Suprapubic skin (tissue), 4 donors: Measurements from ENCODE around the gene GNAS-AS1.

Experiments used
- CTCF ChIP-seq, 2 donors: fragments of 200-600 bp in 1 of 2; fragments of 450-650 bp in 1 of 2; sonication (generic) in 1 of 2; IDR thresholded peaks; one replicate each; pipeline ENCODE4 v1.5.1; 2016 to 2019; ENCODE audit warnings: antibody characterized with exemption in 2 of 2, mild to moderate bottlenecking in 1 of 2, moderate library complexity in 1 of 2
- POLR2A ChIP-seq, 2 donors: fragments of 450-650 bp; IDR thresholded peaks; one replicate each; pipeline ENCODE4 v1.6.1; 2017; ENCODE audit warnings: antibody characterized with exemption in 2 of 2, mild to moderate bottlenecking in 2 of 2, moderate library complexity in 2 of 2
- POLR2AphosphoS5 ChIP-seq, 3 donors: sonication (generic); formaldehyde crosslinking; IDR thresholded peaks; one replicate each; pipeline ENCODE4 v1.6.1; 2017; ENCODE audit warnings: antibody characterized with exemption in 3 of 3

- TF ChIP-seq POLR2A (IDR thresholded peaks at IDR 0.05), result peak in 1 of 2 donors; percentile 12
- no peak for TF ChIP-seq POLR2AphosphoS5 (IDR thresholded peaks at IDR 0.05)
- no peak for TF ChIP-seq CTCF (IDR thresholded peaks at IDR 0.05)
Observed at GRCh38 chr20:58890518-58891085, 39.9 kb upstream of the GNAS-AS1 start.
